Measurements from ENCODE around the gene CCDC92. TPM values are rescaled to one million over a fixed set of nuclear protein-coding genes. Genes with fewer than 3 reads are reported as not detected.

CCDC92 gene
- total and polyA plus RNA-seq, 10 of the 15 experiments (the other 5 are each of a cell fraction or from before 2014, with no cell fraction given): 0.53 to 11.8 (median 4.2) TPM

- TF ChIP-seq SUPT20H (IDR thresholded peaks at IDR 0.05; ENCODE audit: borderline replicate concordance, control insufficient read depth, low read depth, low read length): no peak
- TF ChIP-seq JUND (IDR thresholded peaks at IDR 0.05; ENCODE audit: low read depth, low read length): no peak
- TF ChIP-seq RELA (IDR thresholded peaks at IDR 0.05; ENCODE audit: borderline replicate concordance, partially characterized antibody): no peak
- TF ChIP-seq CHD1 (IDR thresholded peaks at IDR 0.05; ENCODE audit: low read depth, low read length): no peak
- no peak for TF ChIP-seq ATF7 (IDR thresholded peaks at IDR 0.05; ENCODE audit: low read depth)
- no peak for TF ChIP-seq ZNF592 (IDR thresholded peaks at IDR 0.05)
- no peak for TF ChIP-seq BHLHE40 (IDR thresholded peaks at IDR 0.05; ENCODE audit: borderline replicate concordance in 1 of 2, low read depth in 2 of 2, low read length in 1 of 2)
Observed at GRCh38 chr12:123998991-123999359, 26.3 kb upstream of the CCDC92 start (continued).

- RAD21 ChIA-PET (ENCODE audit: unreplicated experiment): no interaction called here
- H3K4me2 ChIP-seq (ENCODE audit: control insufficient read depth, insufficient read depth): no peak overlapping the region
- no peak overlapping the region for H2AFZ ChIP-seq (ENCODE audit: control insufficient read depth, low read depth, low read length)
- POLR2A ChIA-PET: no interaction called here
- in situ Hi-C loops (cut with MboI) (no loop called here), intact Hi-C loops (cut with micrococcal nuclease; ENCODE audit: unreplicated experiment) (no loop called here)
- H3K9ac ChIP-seq (ENCODE audit: control insufficient read depth, insufficient read depth, low read length): no peak overlapping the region
- H4K20me1 ChIP-seq (ENCODE audit: control insufficient read depth, insufficient read depth): no peaks in the 10 kb centered on the region; the same call in 1 of the 2 replicates
- H3K36me3 ChIP-seq (ENCODE audit: control insufficient read depth in 2 of 2, insufficient read depth in 2 of 2, low read length in 1 of 2): peaks cover 4 to 6% of the 10 kb centered on the region in 2 experiments
- DNase-seq (ENCODE audit: low read depth, low spot score): no peak
- no peaks in the 10 kb centered on the region for H3K27me3 ChIP-seq (replicated peaks in 1 of 2; ENCODE audit: control insufficient read depth in 2 of 2, insufficient read depth in 2 of 2, low read length in 1 of 2)
- no peaks in the 10 kb centered on the region for H3K4me1 ChIP-seq (ENCODE audit: control insufficient read depth, insufficient read depth, low read length)
- no peaks in the 10 kb centered on the region for H3K9me3 ChIP-seq (replicated peaks; ENCODE audit: control insufficient read depth, insufficient read depth, low read length)
- no peak overlapping the region for H3K4me3 ChIP-seq
- no peak for ATAC-seq
- CTCF ChIA-PET: interaction anchor here (0.9 to 4.5 kb wide), 3 partner anchors 11 to 14 kb away, joined by 3 to 18 read pairs (median 3); no protein-coding TSS in a partner anchor
- no peak for FAIRE-seq
- BruUV-seq (replicated peaks): no TSS peak
- no peaks in the 10 kb centered on the region for H3K79me2 ChIP-seq (ENCODE audit: control insufficient read depth, insufficient read depth, low read length)
- 96% methylated on average over 2 of the region's 2 CpGs for WGBS (ENCODE audit: insufficient coverage, insufficient replicate concordance, low lambda C conversion rate, missing lambda C conversion rate)
- no peak overlapping the region for H3K27ac ChIP-seq (ENCODE audit: control insufficient read depth, insufficient read depth)
- SMC1A ChIA-PET (ENCODE audit: uncharacterized antibody, unreplicated experiment): interaction anchor here (0.7 kb wide), 1 partner anchor 10 kb away, joined by 6 read pairs; no protein-coding TSS in a partner anchor
- no peak for TF ChIP-seq IRF4 (IDR thresholded peaks at IDR 0.05; ENCODE audit: low read depth, low read length)
- TF ChIP-seq IRF5 (IDR thresholded peaks at IDR 0.05; ENCODE audit: borderline replicate concordance): no peak
- TF ChIP-seq POU2F2 (IDR thresholded peaks at IDR 0.05; ENCODE audit: borderline replicate concordance, low read depth, low read length): no peak
- no peak for TF ChIP-seq RB1 (IDR thresholded peaks at IDR 0.05; ENCODE audit: borderline replicate concordance)
- no peak for TF ChIP-seq USF1 (IDR thresholded peaks at IDR 0.05; ENCODE audit: borderline replicate concordance, extremely low read length, insufficient read depth, low read depth, low read length)
- TF ChIP-seq NFYA (IDR thresholded peaks at IDR 0.05; ENCODE audit: borderline replicate concordance, low read depth, low read length): no peak
- TF ChIP-seq CREM (IDR thresholded peaks at IDR 0.05; ENCODE audit: low read depth): no peak
- TF ChIP-seq CBX3 (IDR thresholded peaks at IDR 0.05; ENCODE audit: borderline replicate concordance, low read depth): no peak
- TF ChIP-seq ASH2L (IDR thresholded peaks at IDR 0.05; ENCODE audit: borderline replicate concordance, low read depth): no peak
Observed at GRCh38 chr12:123998344-123998990, 25.8 kb upstream of the CCDC92 start.

Measured in GM12878 (cell line).